Measurements from ENCODE around the gene MOV10.

DNA sequence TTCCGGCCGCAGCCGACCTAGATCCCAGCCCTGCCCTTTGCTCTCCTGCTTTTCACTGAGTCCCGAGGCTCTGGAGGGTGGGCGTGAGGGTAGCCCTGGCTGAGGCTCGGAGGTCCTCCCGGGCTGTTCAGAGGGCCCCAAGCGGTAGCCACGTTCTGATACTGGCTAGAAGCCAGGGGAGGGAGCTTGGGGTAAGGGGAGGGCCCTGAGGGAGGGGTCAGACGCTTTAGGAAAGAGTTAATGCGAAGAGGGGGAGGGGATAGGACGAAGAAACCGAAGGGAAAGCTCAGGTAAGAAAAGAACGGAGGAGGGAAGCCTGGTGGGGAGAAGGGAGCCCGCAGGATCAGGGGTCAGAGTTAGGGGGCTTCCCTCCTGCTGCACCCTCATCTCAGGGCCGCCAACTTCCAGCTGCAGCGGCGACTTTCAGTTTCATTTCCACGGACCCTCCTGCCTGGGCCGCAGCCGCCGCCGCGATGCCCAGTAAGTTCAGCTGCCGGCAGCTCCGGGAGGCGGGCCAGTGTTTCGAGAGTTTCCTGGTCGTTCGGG is at the start of gene MOV10:
- no peak for TF ChIP-seq EP300 (IDR thresholded peaks at IDR 0.05; ENCODE audit: low read depth)
- peak; percentile 4 to 53 (median 22) for TF ChIP-seq POLR2AphosphoS5 (IDR thresholded peaks at IDR 0.05)
- TF ChIP-seq POLR2A (IDR thresholded peaks at IDR 0.05): peak; percentile 51

All from transverse colon (tissue), 3 donors.